NCI-H460 (cell line): ENCODE data around the gene SATL1. TPM values are rescaled to one million over a fixed set of nuclear protein-coding genes. Genes with fewer than 3 reads are reported as not detected.
"Not testable (repeated sequence)": the region's sequence is repeated elsewhere in the genome, so short reads cannot be mapped to it uniquely, and the experiment has no call there.

ENCODE experiments used
- DNase-seq: peaks from one replicate; pipeline ENCODE4 v3.0.0-alpha.2; 2016; ENCODE audit warnings: low read depth; ENCODE audit errors: extremely low read depth
- total RNA-seq: library from RNA; depleted of rRNA; stranded (reverse); fragments of >200 nt; shearing (Covaris generic); gene quantifications from 2 replicates; pipeline ENCODE4 v1.2.3, GENCODE V29; 2014; rRNA removed

SATL1 gene
- total RNA-seq, 1 experiment from 2014 or later: 0.37 TPM

DNA sequence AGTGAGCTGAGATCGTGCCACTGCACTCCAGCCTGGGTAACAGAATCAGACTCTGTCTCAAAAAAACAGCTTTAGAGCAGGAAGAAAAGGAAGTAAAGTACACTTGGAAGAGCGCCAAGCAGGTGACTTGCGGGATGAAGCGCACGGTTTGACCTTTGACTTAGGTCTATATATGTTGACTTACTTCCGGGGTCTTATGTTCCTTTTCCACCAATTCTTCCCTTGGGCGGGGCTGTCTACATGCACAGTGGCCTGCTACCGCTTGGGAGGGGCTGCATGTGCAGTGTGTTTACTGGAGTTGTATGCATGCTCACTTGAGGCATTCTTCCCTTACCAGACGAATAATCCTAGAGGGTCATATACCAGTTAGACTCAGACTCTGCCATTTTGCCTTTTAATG is 131.3 kb downstream of the SATL1 start:
- no peak for DNase-seq

DNA sequence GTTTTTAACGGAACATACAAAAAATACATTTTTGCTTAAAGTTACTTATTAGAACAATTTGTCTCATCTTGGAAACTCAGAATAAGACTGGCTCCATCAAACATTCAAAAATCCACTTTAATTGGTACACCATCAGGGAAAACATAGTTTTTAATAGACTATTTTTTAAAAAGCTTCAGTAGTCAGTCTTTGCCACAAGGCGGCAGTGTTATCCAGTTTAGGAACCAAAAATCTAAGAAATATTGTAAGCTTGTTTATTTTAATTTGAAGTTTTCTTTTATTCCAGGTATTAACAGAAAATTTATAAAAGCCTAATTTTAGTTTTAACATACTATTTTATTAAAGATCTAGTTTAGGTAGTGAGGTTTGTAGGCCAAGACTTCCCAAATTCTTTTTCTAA is 132.2 kb downstream of the SATL1 start:
- peak; percentile 18 for DNase-seq

DNA sequence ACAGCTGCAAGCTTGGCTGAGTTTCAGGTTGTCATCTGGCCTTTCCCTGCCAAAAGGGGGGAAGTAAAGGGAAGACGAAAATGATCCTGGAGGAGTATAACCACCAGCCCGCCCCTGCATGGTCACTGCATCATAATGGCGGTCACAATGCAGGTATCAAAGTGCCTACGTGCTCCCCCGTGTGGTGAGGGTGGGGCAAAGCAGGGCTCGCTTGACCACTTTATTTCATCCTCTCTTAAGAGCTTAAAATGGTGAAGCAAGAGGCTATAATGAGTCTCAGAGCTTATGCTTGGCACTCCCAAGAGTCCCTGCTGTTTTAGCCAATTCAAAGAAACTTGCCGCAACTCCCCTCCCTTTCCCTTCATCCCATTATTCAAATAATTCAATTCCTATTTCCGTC is 134.3 kb downstream of the SATL1 start:
- DNase-seq: peak; percentile 13

DNA sequence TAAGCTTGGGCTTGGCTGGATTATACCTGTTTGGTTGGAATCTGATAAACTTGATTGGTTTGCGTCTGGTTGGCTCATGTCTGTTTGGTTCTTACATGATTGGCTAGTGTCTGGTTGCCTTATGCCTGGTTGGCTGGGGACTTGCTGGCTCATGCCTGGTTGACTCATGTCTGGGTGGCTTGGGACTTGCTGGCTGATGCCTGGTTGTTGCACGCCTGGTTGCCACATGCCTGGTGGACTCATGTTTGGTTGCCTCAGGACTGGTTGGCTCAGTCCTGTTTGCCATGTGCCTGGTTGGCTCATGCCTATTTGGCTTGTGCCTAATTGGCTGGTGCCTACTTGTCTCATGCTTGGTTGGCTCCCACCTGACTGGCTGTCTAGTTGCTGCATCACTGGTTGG is 135.4 kb downstream of the SATL1 start:
- DNase-seq: no peak

DNA sequence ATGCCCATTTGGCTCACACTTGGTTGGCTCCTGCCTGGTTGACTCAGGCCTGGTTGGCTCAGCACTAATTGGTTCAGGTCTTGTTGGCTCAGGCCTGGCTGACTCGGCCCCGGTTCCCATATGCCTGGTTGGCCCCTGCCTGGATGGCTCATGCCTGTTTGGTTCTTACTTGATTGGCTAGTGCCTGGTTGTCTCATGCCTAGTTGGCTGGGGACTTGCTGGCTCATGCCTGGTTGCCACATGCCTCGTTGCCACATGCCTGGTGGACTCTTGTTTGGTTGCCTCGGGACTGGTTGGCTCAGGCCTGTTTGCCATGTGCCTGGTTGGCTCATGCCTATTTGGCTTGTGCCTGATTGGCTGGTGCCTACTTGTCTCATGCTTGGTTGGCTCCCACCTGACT is 136.2 kb downstream of the SATL1 start:
- DNase-seq: no peak

DNA sequence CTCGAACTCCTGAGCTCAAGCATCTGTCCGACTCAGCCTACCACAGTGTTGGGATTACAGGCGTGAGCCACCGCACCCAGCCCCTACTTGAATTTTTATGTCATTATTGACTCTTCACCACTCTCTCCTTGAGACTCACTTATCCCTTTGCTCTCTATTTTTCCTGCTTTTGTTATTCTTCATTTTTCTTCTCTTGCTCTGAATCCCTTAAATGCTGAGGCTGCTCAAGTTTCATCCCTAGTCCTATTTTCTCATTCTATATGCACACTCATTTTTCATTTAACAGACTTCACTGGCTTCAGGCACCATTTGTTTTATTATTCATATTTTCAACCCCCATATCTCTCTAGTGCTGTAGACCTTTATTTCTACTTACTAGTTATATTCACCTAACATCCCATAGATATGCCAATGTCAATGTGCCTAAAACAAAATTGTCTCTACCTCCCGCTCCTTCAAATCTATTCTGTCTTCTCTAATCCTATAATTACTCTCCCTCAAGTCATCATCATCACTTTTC is 154.2 kb downstream of the SATL1 start:
- DNase-seq: no peak

DNA sequence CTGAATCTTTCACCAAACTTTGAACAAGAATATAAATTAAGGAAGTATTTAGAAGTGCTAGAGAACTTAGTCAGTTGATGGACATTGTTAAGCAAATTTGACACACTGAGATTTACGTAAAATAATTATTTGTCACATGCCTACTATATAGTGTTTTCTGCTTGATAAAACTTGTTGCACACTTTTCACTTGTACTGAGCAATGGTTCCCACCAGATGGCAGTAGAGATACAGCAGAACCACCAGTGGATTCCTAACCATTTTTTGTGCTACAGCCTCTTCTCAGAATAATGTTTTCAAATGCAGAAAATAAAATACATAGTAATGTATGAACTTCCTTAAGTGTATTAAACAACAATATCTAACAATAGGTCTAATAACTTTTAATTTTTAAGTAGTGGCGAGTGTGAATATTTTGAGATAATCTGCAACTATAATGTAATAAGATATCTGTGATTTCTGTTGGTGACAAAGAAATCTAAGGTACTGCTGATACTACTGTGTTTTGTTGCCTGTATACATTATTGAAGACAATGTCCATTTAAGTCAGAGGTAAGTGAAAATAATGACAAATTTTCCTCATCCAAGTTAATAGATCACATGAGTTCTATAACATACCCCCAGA is 158.7 kb downstream of the SATL1 start:
- DNase-seq: peak; percentile 32

DNA sequence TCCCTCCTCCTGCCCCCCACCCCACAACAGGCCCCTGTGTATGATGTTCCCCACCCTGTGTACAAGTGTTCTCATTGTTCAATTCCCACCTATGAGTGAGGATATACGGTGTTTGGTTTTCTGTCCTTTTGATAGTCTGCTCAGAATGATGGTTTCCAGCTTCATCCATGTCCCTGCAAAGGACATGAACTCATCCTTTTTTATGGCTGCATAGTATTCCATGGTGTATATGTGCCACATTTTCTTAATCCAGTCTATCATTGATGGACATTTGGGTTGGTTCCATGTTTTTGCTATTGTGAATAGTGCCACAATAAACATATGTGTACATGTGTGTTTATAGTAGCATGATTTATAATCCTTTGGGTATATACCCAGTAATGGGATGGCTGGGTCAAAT is 166.3 kb downstream of the SATL1 start:
- not testable (repeated sequence) for DNase-seq

DNA sequence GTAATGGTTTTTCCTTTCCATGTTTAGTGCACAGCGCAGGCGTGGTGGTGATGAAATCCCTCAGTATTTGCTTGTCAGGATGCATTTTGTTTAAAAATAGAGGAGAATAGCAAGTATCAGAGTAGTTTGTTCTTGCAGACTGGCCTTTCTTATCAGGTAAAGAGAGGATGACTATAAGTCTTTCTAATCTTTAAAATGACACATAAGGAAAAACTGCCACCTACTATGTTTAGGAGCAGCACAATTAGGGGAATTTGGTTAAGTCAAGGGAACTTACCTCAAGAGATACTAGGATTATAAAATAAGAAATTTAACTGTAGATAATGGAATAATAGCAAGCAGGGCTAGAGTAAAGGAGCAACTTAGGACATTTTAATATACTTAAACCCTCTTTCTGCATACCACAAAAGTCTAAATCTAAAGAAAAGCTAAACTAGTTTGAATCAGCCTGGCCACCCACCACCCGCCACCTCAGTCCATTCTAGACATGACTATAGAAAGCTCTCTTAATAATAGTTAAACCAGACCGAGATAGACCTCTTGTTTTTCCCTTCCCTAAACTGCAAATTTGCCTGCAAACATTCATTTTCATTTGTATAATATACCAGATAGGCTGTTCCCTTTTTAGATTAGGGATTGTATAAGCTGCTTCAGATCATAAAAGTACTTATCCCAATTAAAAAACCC is 177.9 kb downstream of the SATL1 start:
- no peak for DNase-seq

DNA sequence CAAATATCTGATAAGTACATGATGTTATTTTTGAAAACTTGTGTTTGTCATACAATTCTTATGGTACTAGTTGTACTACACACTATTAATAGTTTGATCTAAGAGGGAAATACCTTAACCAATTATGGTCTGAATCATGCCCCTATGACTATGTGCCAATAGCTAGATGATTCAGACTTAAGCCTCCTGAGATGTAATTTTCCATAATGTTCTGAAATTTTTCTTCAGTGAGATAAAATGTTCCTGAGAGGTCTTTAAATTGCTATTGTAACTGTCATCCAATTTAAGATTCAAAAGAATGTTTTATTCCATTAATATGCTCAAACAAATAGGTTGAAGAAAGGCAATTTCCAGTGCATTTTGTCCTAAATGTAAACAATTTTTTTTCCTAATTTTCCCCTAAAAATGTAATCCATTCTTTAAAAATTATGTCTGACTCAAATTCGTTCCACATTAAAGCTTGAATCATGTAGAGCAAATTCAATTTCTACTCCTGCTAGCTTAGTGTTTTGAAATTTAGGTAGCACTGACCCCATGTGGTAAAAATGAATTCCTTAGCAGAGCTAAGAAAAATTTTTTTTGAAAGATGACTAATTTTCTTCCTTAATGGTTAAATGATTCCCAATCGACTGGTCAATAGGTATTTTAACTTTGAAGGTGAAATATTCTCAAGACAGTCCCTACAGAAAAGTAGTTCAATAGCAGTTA is 190.8 kb downstream of the SATL1 start:
- peak; percentile 39 for DNase-seq

DNA sequence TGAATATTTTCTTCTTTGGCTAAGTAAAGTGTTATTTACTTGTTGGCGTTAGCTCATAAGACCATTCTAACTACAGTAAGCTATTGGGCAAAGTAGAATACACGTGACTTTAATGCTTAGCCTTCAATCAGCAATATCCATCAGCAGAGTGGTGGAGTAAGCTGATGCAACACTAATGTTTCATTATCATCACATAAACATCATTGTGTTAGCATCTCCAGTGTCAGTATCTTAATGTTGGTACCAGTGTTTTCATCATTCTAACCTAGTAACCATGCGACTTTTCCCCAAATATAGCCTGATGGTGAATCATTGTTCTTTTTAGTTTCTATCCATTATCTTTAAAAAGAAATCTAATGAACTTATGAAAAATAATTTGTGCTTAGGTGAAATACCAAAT is 191.4 kb downstream of the SATL1 start:
- peak; percentile 15 for DNase-seq

DNA sequence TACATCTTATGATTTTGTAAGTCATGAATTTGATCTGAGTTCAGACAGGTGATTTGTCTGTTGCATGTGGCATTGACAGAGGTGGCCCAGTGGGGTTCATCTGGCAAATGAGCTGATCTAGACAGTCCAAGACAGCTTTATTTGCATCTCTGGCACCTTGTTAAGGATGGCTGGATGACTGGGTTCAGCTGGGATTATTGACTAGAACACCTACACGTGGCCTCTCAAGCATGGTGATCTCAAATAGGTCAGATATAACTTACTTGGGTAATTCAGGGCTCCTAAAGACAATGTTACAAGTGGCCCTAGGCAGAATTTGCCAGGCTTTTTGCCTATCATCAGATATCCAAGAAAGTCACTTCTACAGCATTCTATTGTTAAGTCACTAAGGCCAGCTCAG is 192.0 kb downstream of the SATL1 start:
- no peak for DNase-seq

Other genes starting within 250 kb of the SATL1 start
- 36.2 and 43.8 TPM in 2 replicates for gene APOOL, start 239.9 kb downstream of the SATL1 start, total RNA-seq
- gene ZNF711, start 212 bp upstream of the SATL1 start, total RNA-seq: 15.8 and 17.9 TPM in 2 replicates
- gene POF1B, start 135.9 kb upstream of the SATL1 start, total RNA-seq: 11.9 and 12.5 TPM in 2 replicates